Natural killer cell (primary cell): ENCODE measurements around the gene SHROOM2. TPM values are rescaled to one million over a fixed set of nuclear protein-coding genes. Genes with fewer than 3 reads are reported as not detected.

ENCODE experiments used
- ATAC-seq, 3 donors: fragments of 150-1000 bp in 2 of 3; fragments of 200-7000 bp in 1 of 3; cut with Tn5 transposase; 1 replicate in 1 of 3; 2 replicates in 2 of 3; pipeline ENCODE4 v1.10.0; 2021; ENCODE audit warnings: mild to moderate bottlenecking in 2 of 3, moderate library complexity in 2 of 3
- DNase-seq, 2 donors: peaks; one replicate each; pipeline versions ENCODE4 v3.0.0 to v3.0.0-alpha.2; 2013 to 2021; ENCODE audit warnings: mixed read lengths in 1 of 2
- H3K27ac ChIP-seq: one replicate; pipeline ENCODE4 v1.5.1; 2013; ENCODE audit warnings: mild to moderate bottlenecking, low read length
- H3K27me3 ChIP-seq: one replicate; pipeline ENCODE4 v1.6.1; 2013; ENCODE audit warnings: low read length; ENCODE audit not compliant: control insufficient read depth, insufficient read depth
- H3K36me3 ChIP-seq: one replicate; pipeline ENCODE4 v1.6.1; 2013; ENCODE audit warnings: low read length; ENCODE audit not compliant: control insufficient read depth, insufficient read depth
- H3K4me1 ChIP-seq: one replicate; pipeline ENCODE4 v1.6.1; 2013; ENCODE audit warnings: low read length; ENCODE audit not compliant: control insufficient read depth, insufficient read depth
- H3K4me3 ChIP-seq: one replicate; pipeline ENCODE4 v1.5.1; 2013; ENCODE audit warnings: low read length
- H3K9me3 ChIP-seq: one replicate; pipeline ENCODE4 v1.6.1; 2013; ENCODE audit warnings: low read length; ENCODE audit not compliant: control insufficient read depth, insufficient read depth
- H3K27ac Mint-ChIP-seq, 2 donors: one replicate each; pipeline ENCODE4 v1.8.0; 2022; ENCODE audit warnings: mild to moderate bottlenecking in 2 of 2, mixed read lengths in 2 of 2, moderate library complexity in 1 of 2
- H3K27me3 Mint-ChIP-seq, 2 donors: one replicate each; pipeline ENCODE4 v1.8.0; 2022; ENCODE audit warnings: low read depth in 2 of 2, mixed read lengths in 2 of 2
- H3K36me3 Mint-ChIP-seq: one replicate; pipeline ENCODE4 v1.8.0; 2022; ENCODE audit warnings: mixed read lengths
- H3K4me1 Mint-ChIP-seq, 2 donors: one replicate each; pipeline ENCODE4 v1.8.0; 2022; ENCODE audit warnings: mixed read lengths in 2 of 2
- H3K4me3 Mint-ChIP-seq: one replicate; pipeline ENCODE4 v1.8.0; 2022; ENCODE audit warnings: mild to moderate bottlenecking, moderate library complexity, mixed read lengths
- H3K9me3 Mint-ChIP-seq, 2 donors: one replicate each; pipeline ENCODE4 v1.8.0; 2022; ENCODE audit warnings: mixed read lengths in 2 of 2
- CTCF ChIP-seq: fragments of 200-600 bp; IDR thresholded peaks from one replicate; pipeline ENCODE4 v1.8.0; 2022; ENCODE audit warnings: antibody characterized with exemption
- WGBS: methylation state at CpG from one replicate; pipeline ENCODE4 v1.1.7; 2013; ENCODE audit warnings: missing lambda C conversion rate; ENCODE audit not compliant: insufficient coverage; 5-methylcytosine and 5-hydroxymethylcytosine counted together
- intact Hi-C: fragments of 100-400 bp; cut with micrococcal nuclease; formaldehyde crosslinking; loops from one replicate; pipeline ENCODE4 v1.14.2; 2022
- total RNA-seq, 4 donors: library from RNA; stranded (reverse); fragments of 120-200 nt in 1 of 4; gene quantifications; one replicate each; pipeline versions ENCODE4 v1.2.3 to v1.2.4, GENCODE V29; 2013 to 2022

The SHROOM2 gene
- total RNA-seq, 3 donors from 2014 or later (not counting 1 experiment from before 2014, with no cell fraction given), result not detected

DNA sequence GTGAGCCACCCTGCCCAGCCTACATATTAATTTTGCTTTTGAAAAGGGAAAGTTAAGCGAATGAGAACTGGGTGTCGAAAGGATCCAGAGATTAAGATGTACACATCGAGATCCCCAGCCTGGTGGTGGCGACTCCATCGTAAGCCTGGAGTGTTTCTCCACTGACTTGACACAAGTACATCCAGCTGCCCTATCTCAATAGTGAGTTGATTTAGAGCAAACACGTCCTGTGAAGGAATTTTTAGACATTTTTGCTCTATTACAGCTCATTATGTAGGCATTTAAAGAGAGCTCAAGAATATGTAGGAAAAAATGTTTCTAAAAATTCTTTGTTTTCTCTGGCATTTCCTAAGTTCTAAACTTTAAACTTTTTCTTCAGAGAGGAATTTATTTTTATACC is 169.3 kb downstream of the SHROOM2 start:
- Histone ChIP-seq H3K4me3 (no peak overlapping the region), H3K9me3 (peaks cover 7% of the 10 kb centered on the region), H3K27me3 (no peaks in the 10 kb centered on the region), H3K36me3 (no peaks in the 10 kb centered on the region), H3K27ac (no peak overlapping the region), H3K4me1 (no peaks in the 10 kb centered on the region)
- H3K36me3 Mint-ChIP-seq, result no peaks in the 10 kb centered on the region
- no peak for TF ChIP-seq CTCF
- H3K4me3 Mint-ChIP-seq, result no peak overlapping the region
- intact Hi-C loops, result no loop called here
- no peak for ATAC-seq
- H3K27ac Mint-ChIP-seq, result no peak overlapping the region
- 100% methylated on average over 4 of the region's 6 CpGs for WGBS
- H3K4me1 Mint-ChIP-seq, result no peaks in the 10 kb centered on the region
- no peak for DNase-seq
- H3K27me3 Mint-ChIP-seq, result peaks cover 5 to 8% of the 10 kb centered on the region in 2 donors
- no peaks in the 10 kb centered on the region for H3K9me3 Mint-ChIP-seq

- Mint-ChIP-seq H3K27me3 (peaks cover 8% of the 10 kb centered on the region in 2 donors), H3K27ac (no peak overlapping the region), H3K36me3 (no peaks in the 10 kb centered on the region), H3K4me3 (no peak overlapping the region), H3K4me1 (no peaks in the 10 kb centered on the region), H3K9me3 (no peaks in the 10 kb centered on the region)
- 69% methylated on average over 2 of the region's 9 CpGs for WGBS
- Histone ChIP-seq H3K4me3 (no peak overlapping the region), H3K4me1 (no peaks in the 10 kb centered on the region), H3K9me3 (peaks cover 6% of the 10 kb centered on the region), H3K36me3 (no peaks in the 10 kb centered on the region), H3K27me3 (no peaks in the 10 kb centered on the region), H3K27ac (no peak overlapping the region)
- DNase-seq (no peak), ATAC-seq (no peak)
- TF ChIP-seq CTCF, result no peak
- intact Hi-C loops, result no loop called here
These were observed 171.5 kb downstream of the SHROOM2 start for GRCh38 chrX:9957743-9958142.

DNA sequence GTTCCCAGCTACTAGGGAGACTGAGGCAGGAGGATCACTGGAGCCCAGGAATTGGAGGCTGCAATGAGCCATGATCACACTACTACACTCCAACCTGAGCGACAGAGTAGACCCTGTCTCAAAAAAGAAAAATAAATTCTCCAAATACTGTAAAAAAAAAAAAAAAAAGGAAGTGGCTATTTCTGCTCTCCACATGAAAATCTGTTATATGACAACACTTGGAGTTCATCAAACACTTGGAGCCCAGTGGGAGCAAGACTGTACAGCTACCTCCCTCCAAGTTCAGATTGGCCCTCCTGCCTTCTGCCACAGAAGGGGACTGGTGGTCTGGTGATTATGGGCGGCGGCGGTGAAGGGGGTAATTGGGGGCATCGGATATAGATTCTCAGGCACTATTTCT is 172.0 kb downstream of the SHROOM2 start:
- H3K4me1 ChIP-seq, result no peaks in the 10 kb centered on the region
- no peaks in the 10 kb centered on the region for H3K27me3 ChIP-seq
- H3K4me3 ChIP-seq, result no peak overlapping the region
- ATAC-seq, result no peak
- Mint-ChIP-seq H3K27ac (no peak overlapping the region), H3K36me3 (no peaks in the 10 kb centered on the region), H3K27me3 (peaks cover 8% of the 10 kb centered on the region in 2 donors), H3K9me3 (no peaks in the 10 kb centered on the region), H3K4me1 (no peaks in the 10 kb centered on the region), H3K4me3 (no peak overlapping the region)
- no peak for TF ChIP-seq CTCF
- H3K27ac ChIP-seq, result no peak overlapping the region
- no peak for DNase-seq
- peaks cover 1% of the 10 kb centered on the region for H3K9me3 ChIP-seq
- intact Hi-C loops, result no loop called here
- no CpG with 5 or more reads among the region's 5 CpGs for WGBS
- H3K36me3 ChIP-seq, result no peaks in the 10 kb centered on the region

- Histone ChIP-seq H3K4me3 (no peak overlapping the region), H3K27ac (no peak overlapping the region), H3K9me3 (no peaks in the 10 kb centered on the region), H3K36me3 (no peaks in the 10 kb centered on the region), H3K4me1 (no peaks in the 10 kb centered on the region), H3K27me3 (no peaks in the 10 kb centered on the region)
- H3K27me3 Mint-ChIP-seq, result peaks cover 8 to 14% of the 10 kb centered on the region in 2 donors
- H3K4me3 Mint-ChIP-seq, result no peak overlapping the region
- DNase-seq, result no peak
- no peak for TF ChIP-seq CTCF
- no peak for ATAC-seq
- H3K4me1 Mint-ChIP-seq, result no peaks in the 10 kb centered on the region
- no peaks in the 10 kb centered on the region for H3K9me3 Mint-ChIP-seq
- H3K27ac Mint-ChIP-seq, result no peak overlapping the region
- 38% methylated on average over 5 of the region's 5 CpGs for WGBS
- H3K36me3 Mint-ChIP-seq, result no peaks in the 10 kb centered on the region
- intact Hi-C loops, result no loop called here
These were observed 175.5 kb downstream of the SHROOM2 start for GRCh38 chrX:9961750-9962149.
